HG02763 (cell line): ENCODE measurements around the gene GSTP1.
"Not testable (repeated sequence)": the region's sequence is repeated elsewhere in the genome, so short reads cannot be mapped to it uniquely, and the experiment has no call there.

ENCODE experiments used
- ATAC-seq: cut with Tn5 transposase; IDR thresholded peaks from one replicate; pipeline ENCODE4 v1.9.1; 2021; ENCODE audit warnings: mild to moderate bottlenecking, moderate library complexity; ENCODE audit not compliant: unreplicated experiment

The GSTP1 gene

GRCh38 chr11:67613313-67613959 is 29.8 kb downstream of the GSTP1 start:
- ATAC-seq: no peak

- peak; percentile 65 for ATAC-seq
Observed at GRCh38 chr11:67613960-67614715, 30.5 kb downstream of the GSTP1 start.

GRCh38 chr11:67614730-67615714 is 31.4 kb downstream of the GSTP1 start:
- no peak for ATAC-seq

- no peak for ATAC-seq
Observed at GRCh38 chr11:67615728-67616430, 32.3 kb downstream of the GSTP1 start.

GRCh38 chr11:67616431-67617242 is 33.0 kb downstream of the GSTP1 start:
- ATAC-seq: no peak

GRCh38 chr11:67617243-67617953 is 33.8 kb downstream of the GSTP1 start:
- ATAC-seq: no peak

- not testable (repeated sequence) for ATAC-seq
Observed at GRCh38 chr11:67618901-67619659, 35.5 kb downstream of the GSTP1 start.

GRCh38 chr11:67619683-67620618 is 36.3 kb downstream of the GSTP1 start:
- not testable (repeated sequence) for ATAC-seq

GRCh38 chr11:67620621-67621020 is 37.0 kb downstream of the GSTP1 start:
- not testable (repeated sequence) for ATAC-seq

- not testable (repeated sequence) for ATAC-seq
Observed at GRCh38 chr11:67621928-67622327, 38.3 kb downstream of the GSTP1 start.

GRCh38 chr11:67622905-67623304 is 39.3 kb downstream of the GSTP1 start:
- ATAC-seq: not testable (repeated sequence)

GRCh38 chr11:67623795-67624194 is 40.2 kb downstream of the GSTP1 start:
- not testable (repeated sequence) for ATAC-seq

- ATAC-seq: not testable (repeated sequence)
Observed at GRCh38 chr11:67626131-67626833, 42.7 kb downstream of the GSTP1 start.

GRCh38 chr11:67626970-67627369 is 43.4 kb downstream of the GSTP1 start:
- no peak for ATAC-seq

- no peak for ATAC-seq
Observed at GRCh38 chr11:67627441-67627811, 43.8 kb downstream of the GSTP1 start.

GRCh38 chr11:67627812-67628624 is 44.4 kb downstream of the GSTP1 start:
- no peak for ATAC-seq
